Colonic mucosa (tissue), 4 donors: ENCODE results near the gene LPAR2. TPM values are rescaled to one million over a fixed set of nuclear protein-coding genes. Genes with fewer than 3 reads are reported as not detected.

Experiments used
- DNase-seq: peaks from one replicate; pipeline ENCODE4 v3.0.0-alpha.2; 2020
- H3K27ac ChIP-seq: fragments of 200-600 bp; one replicate; pipeline ENCODE4 v1.8.0; 2021
- H3K27me3 ChIP-seq: fragments of 200-600 bp; one replicate; pipeline ENCODE4 v1.8.0; 2021
- H3K36me3 ChIP-seq: fragments of 200-600 bp; one replicate; pipeline ENCODE4 v1.8.0; 2021
- H3K4me1 ChIP-seq: fragments of 200-600 bp; one replicate; pipeline ENCODE4 v1.8.0; 2021; ENCODE audit warnings: mild to moderate bottlenecking
- H3K4me3 ChIP-seq: fragments of 200-600 bp; one replicate; pipeline ENCODE4 v1.8.0; 2021
- H3K9ac ChIP-seq, 2 donors: one replicate each; pipeline ENCODE4 v1.7.0; 2013; ENCODE audit warnings: control low read depth in 2 of 2, low read depth in 2 of 2, low read length in 2 of 2
- H3K9me3 ChIP-seq: fragments of 200-600 bp; one replicate; pipeline ENCODE4 v1.8.0; 2021
- intact Hi-C: fragments of 100-400 bp; cut with DNase I; formaldehyde crosslinking; loops from one replicate; pipeline ENCODE4 v1.14.1; 2022
- total RNA-seq, 2 donors: library from RNA; stranded (reverse); fragmentation: NEBNext Ultra II Directional in 1 of 2; extraction: Animal tissue kit (Norgen Biotek cat#: 25700) in 1 of 2; gene quantifications; one replicate each; pipeline ENCODE4 v1.2.1, GENCODE V29; 2021
- TF ChIP-seq, protein P1 (sequence below): fragments of 200-600 bp; IDR thresholded peaks from one replicate; pipeline ENCODE4 v1.8.0; 2022; ENCODE audit warnings: antibody characterized with exemption, mild to moderate bottlenecking
- donor health status: healthy.
- donor health status: DM: no; HTN: no; CAD: no.
- donor health status: DM: no; HTN: no; CAD: no.

LPAR2 gene
- total RNA-seq, 2 donors from 2014 or later: 16.6 to 22.6 TPM

DNA sequence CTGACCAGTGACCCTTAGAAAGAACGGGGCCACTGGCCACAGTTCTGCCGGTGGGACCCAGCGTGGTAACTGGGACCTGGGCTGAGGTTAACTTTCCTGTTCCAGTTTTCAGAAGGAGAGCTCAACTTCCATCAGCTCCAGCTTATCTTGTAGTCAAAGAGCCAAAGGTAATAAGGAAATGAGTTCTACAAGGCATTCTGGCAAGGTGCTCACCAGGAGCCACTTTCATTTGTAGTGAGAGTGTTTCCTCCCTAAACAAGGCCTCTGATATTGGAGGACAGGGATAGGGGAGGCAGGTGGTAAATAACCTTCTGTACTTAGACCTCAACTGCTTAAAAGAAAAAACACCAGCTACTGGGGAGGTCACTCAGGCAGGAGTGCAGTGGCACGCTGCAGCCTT lies 47.6 kb downstream of the LPAR2 start:
- Histone ChIP-seq H3K27ac (peak overlapping the region; percentile 50), H3K4me1 (no peaks in the 10 kb centered on the region), H3K4me3 (no peak overlapping the region), H3K27me3 (no peaks in the 10 kb centered on the region), H3K9ac (peak overlapping the region in 1 of 2 donors; percentile 38), H3K9me3 (no peaks in the 10 kb centered on the region), H3K36me3 (no peaks in the 10 kb centered on the region)
- peak; percentile 47 for DNase-seq
- TF ChIP-seq, protein P1, sequence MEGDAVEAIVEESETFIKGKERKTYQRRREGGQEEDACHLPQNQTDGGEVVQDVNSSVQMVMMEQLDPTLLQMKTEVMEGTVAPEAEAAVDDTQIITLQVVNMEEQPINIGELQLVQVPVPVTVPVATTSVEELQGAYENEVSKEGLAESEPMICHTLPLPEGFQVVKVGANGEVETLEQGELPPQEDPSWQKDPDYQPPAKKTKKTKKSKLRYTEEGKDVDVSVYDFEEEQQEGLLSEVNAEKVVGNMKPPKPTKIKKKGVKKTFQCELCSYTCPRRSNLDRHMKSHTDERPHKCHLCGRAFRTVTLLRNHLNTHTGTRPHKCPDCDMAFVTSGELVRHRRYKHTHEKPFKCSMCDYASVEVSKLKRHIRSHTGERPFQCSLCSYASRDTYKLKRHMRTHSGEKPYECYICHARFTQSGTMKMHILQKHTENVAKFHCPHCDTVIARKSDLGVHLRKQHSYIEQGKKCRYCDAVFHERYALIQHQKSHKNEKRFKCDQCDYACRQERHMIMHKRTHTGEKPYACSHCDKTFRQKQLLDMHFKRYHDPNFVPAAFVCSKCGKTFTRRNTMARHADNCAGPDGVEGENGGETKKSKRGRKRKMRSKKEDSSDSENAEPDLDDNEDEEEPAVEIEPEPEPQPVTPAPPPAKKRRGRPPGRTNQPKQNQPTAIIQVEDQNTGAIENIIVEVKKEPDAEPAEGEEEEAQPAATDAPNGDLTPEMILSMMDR: no peak
- intact Hi-C loops: no loop called here

DNA sequence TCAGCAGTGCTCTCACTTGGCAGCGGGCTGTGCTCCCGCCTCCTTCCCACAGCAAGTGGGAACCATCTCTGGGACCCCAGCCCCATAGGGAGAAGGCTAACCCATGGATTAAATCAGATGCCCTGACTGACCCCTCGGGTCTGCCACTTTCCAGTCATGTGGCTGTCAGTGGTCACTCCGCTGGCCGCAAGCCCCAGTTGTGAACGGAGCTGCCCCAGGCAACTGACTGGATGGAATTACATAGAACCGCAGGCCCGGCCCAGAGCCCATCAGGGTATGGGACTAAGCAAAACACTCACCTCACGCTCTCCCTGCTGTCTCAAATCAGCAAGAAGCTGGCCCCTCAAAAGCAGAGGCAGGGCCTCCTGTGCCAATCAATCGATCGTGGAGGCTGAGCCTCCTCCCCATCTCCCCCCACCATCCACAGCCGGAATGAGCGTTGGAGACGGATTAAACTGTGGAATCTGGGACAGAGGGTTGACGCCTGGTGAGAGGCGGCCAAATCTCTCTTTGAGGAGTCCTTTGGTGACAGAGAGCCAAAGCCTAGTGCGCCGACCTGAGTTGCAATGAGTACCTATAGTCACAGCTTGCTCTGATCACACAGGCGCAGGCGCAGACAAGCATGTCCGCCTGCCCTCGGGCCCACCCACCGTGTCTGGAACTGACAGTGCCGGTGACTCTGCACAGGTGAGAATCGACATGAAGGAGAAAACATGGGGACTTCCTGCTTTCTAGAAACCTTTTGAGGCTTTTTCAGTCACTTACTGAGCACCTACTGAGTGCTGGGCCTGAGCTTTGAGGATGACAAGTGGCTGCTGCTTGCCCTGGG lies 48.3 kb downstream of the LPAR2 start:
- intact Hi-C loops: no loop called here
- no peak overlapping the region for H3K4me3 ChIP-seq
- no peaks in the 10 kb centered on the region for H3K27me3 ChIP-seq
- H3K9me3 ChIP-seq: no peaks in the 10 kb centered on the region
- H3K36me3 ChIP-seq: no peaks in the 10 kb centered on the region
- no peak for DNase-seq
- H3K9ac ChIP-seq: peak overlapping the region in 1 of 2 donors; percentile 38
- H3K4me1 ChIP-seq: no peaks in the 10 kb centered on the region
- TF ChIP-seq, protein P1: no peak
- H3K27ac ChIP-seq: peak overlapping the region; percentile 50

DNA sequence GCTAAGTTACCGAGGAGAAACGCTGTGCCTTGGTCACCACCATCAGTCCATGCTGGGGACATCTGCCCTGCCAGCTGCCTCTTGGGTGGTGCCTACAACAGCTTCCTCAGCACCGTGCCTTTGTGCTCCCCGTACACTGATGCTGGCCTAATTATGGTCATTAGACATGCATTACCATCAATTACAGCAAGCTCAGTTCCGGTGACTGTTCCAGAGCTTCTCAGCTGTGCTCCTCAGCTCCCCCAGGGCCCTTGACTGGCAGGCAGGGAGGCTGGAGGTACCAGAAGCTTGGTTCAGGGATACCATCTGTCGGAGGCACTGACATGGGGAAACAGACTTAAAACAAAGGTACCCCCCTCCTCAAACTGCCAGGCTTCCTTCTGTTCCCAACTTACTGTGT lies 49.8 kb downstream of the LPAR2 start:
- H3K27ac ChIP-seq: no peak overlapping the region
- no peak overlapping the region for H3K4me3 ChIP-seq
- no peaks in the 10 kb centered on the region for H3K4me1 ChIP-seq
- H3K9me3 ChIP-seq: no peaks in the 10 kb centered on the region
- no peaks in the 10 kb centered on the region for H3K27me3 ChIP-seq
- no peaks in the 10 kb centered on the region for H3K36me3 ChIP-seq
- H3K9ac ChIP-seq: no peak overlapping the region
- intact Hi-C loops: no loop called here
- no peak for DNase-seq
- TF ChIP-seq, protein P1: no peak

DNA sequence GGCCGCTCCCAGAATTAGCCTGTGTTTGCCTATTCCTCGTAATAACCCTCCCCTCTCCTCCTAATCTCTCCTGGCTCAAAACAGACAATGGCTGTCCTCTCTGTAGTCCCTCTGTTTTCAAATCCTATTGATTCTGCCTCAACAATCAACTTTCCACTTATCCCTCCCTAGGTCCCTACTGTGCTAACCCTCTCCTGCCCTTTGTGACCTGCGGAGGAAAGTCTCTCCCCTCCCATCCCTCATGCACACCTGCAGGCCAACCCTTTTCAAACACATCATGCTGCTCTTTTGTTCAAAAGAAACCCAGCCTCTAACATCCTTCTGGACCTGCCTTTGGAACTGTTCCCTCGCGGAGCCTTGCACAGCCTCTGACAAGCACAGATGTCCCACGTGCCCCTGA lies 52.6 kb downstream of the LPAR2 start:
- H3K4me3 ChIP-seq: no peak overlapping the region
- H3K9ac ChIP-seq: no peak overlapping the region
- H3K36me3 ChIP-seq: no peaks in the 10 kb centered on the region
- H3K27me3 ChIP-seq: no peaks in the 10 kb centered on the region
- TF ChIP-seq, protein P1: no peak
- no peaks in the 10 kb centered on the region for H3K9me3 ChIP-seq
- H3K4me1 ChIP-seq: no peaks in the 10 kb centered on the region
- DNase-seq: no peak
- intact Hi-C loops: no loop called here
- H3K27ac ChIP-seq: no peak overlapping the region

Other genes with a start within 250 kb of the LPAR2 start
- 100 to 1,000 TPM; 102 to 145 TPM for gene GATAD2A, start 222.5 kb downstream of the LPAR2 start, total RNA-seq
- gene TSSK6, start 112.7 kb downstream of the LPAR2 start, total RNA-seq: 1 to 10 TPM; 2.2 to 3.6 TPM
- gene NDUFA13, start 112.0 kb downstream of the LPAR2 start, total RNA-seq: 100 to 1,000 TPM; 399 to 494 TPM
- gene YJEFN3, start 99.3 kb downstream of the LPAR2 start, total RNA-seq: 10 to 100 TPM in 1 of 2 donors, 1 to 10 TPM in 1; 1.9 to 17.3 TPM
- gene CILP2, start 90.0 kb downstream of the LPAR2 start, total RNA-seq: under 1 TPM; 0.05 to 0.35 TPM
- 1 to 10 TPM; 2.3 to 4.9 TPM for gene PBX4, start 9.5 kb downstream of the LPAR2 start, total RNA-seq
- 10 to 100 TPM; 31.4 to 32.2 TPM for gene GMIP, start 15.4 kb upstream of the LPAR2 start, total RNA-seq
- gene ATP13A1, start 35.5 kb upstream of the LPAR2 start, total RNA-seq: 10 to 100 TPM; 46.0 to 77.4 TPM
- gene ZNF101, start 40.6 kb upstream of the LPAR2 start, total RNA-seq: 10 to 100 TPM; 13.9 to 15.9 TPM
- 1 to 10 TPM; 2.6 to 4.8 TPM for gene ZNF14, start 104.9 kb upstream of the LPAR2 start, total RNA-seq
- gene ZNF506, start 193.5 kb upstream of the LPAR2 start, total RNA-seq: 10 to 100 TPM; 15.3 to 18.7 TPM
- gene ZNF253, start 237.7 kb upstream of the LPAR2 start, total RNA-seq: 1 to 10 TPM; 8.0 to 9.0 TPM